HCT116 (cell line): ENCODE measurements around the gene CRYGC.
"Not testable (repeated sequence)": the region's sequence is repeated elsewhere in the genome, so short reads cannot be mapped to it uniquely, and the experiment has no call there.

Experiments
- CTCF ChIP-seq, 3 experiments: fragments of 200-600 bp in 1 of 3; sonication (generic) in 1 of 3; IDR thresholded peaks in 2 of 3; conservative IDR thresholded peaks in 1 of 3; 2 replicates each; pipeline ENCODE4 v1.5.1; 2012 to 2017; ENCODE audit warnings: low read depth in 2 of 3, low read length in 2 of 3, antibody characterized with exemption in 1 of 3, borderline replicate concordance in 1 of 3, control low read depth in 1 of 3, mild to moderate bottlenecking in 1 of 3, mixed read lengths in 1 of 3, mixed run types in 1 of 3, moderate library complexity in 1 of 3; ENCODE audit not compliant: insufficient read depth in 1 of 3
- EGR1 ChIP-seq: IDR thresholded peaks from 2 replicates; pipeline ENCODE4 v1.6.1; 2012; ENCODE audit warnings: low read depth
- FOSL1 ChIP-seq: IDR thresholded peaks from 2 replicates; pipeline ENCODE4 v1.6.1; 2012; ENCODE audit warnings: low read depth
- POLR2A ChIP-seq: IDR thresholded peaks from 2 replicates; pipeline ENCODE4 v1.7.0; 2011; ENCODE audit warnings: borderline replicate concordance; ENCODE audit not compliant: insufficient read depth, insufficient read length; ENCODE audit errors: extremely low read depth
- RAD21 ChIP-seq: IDR thresholded peaks from 2 replicates; pipeline ENCODE4 v1.6.1; 2012; ENCODE audit warnings: low read depth, mild to moderate bottlenecking
- SRF ChIP-seq: IDR thresholded peaks from 2 replicates; pipeline ENCODE4 v1.6.1; 2012; ENCODE audit warnings: low read depth
- TF ChIP-seq, protein P1 (sequence below): IDR thresholded peaks from 2 replicates; pipeline ENCODE4 v1.6.1; 2012
- TF ChIP-seq, protein P2 (sequence below): IDR thresholded peaks from 2 replicates; pipeline ENCODE4 v1.6.1; 2012

GRCh38 chr2:208124013-208124715 is 5.5 kb downstream of the CRYGC start, which contains the start of gene CRYGD:
- TF ChIP-seq, protein P1, sequence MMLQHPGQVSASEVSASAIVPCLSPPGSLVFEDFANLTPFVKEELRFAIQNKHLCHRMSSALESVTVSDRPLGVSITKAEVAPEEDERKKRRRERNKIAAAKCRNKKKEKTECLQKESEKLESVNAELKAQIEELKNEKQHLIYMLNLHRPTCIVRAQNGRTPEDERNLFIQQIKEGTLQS, result not testable (repeated sequence)
- TF ChIP-seq CTCF (IDR thresholded peaks at IDR 0.05 in 2 of 3, conservative IDR thresholded peaks at IDR 0.05 in 1 of 3; ENCODE audit: borderline replicate concordance in 1 of 3, insufficient read depth in 1 of 3, low read depth in 2 of 3, low read length in 2 of 3); EGR1; SRF; POLR2A; FOSL1; RAD21: not testable (repeated sequence)
- TF ChIP-seq, protein P2, sequence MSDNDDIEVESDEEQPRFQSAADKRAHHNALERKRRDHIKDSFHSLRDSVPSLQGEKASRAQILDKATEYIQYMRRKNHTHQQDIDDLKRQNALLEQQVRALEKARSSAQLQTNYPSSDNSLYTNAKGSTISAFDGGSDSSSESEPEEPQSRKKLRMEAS, result not testable (repeated sequence)
